HG03159 (cell line): ENCODE data around the gene DIPK2B.

Experiments used
- ATAC-seq: cut with Tn5 transposase; IDR thresholded peaks from one replicate; pipeline ENCODE4 v1.9.1; 2021; ENCODE audit warnings: mild to moderate bottlenecking, moderate library complexity; ENCODE audit not compliant: unreplicated experiment

DIPK2B gene

GRCh38 chrX:45164021-45164621 is 36.6 kb downstream of the DIPK2B start:
- no peak for ATAC-seq

GRCh38 chrX:45157647-45158046 is 43.0 kb downstream of the DIPK2B start:
- no peak for ATAC-seq

GRCh38 chrX:45154462-45154861 is 46.2 kb downstream of the DIPK2B start:
- ATAC-seq: no peak

GRCh38 chrX:45154033-45154360 is 46.7 kb downstream of the DIPK2B start:
- ATAC-seq: no peak
